CD14-positive monocyte (primary cell): ENCODE results near the gene KIAA1755. TPM values are rescaled to one million over a fixed set of nuclear protein-coding genes. Genes with fewer than 3 reads are reported as not detected.
A peak's percentile ranks its signal among the peaks of the same experiment; 100 is the strongest.

Experiments used
- DNase-seq, 3 donors: peaks; one replicate each; pipeline ENCODE4 v3.0.0-alpha.2; 2011 to 2022
- H2AFZ ChIP-seq: 2 replicates; pipeline ENCODE4 v1.6.0; 2012; ENCODE audit warnings: mild to moderate bottlenecking, low read depth, low read length, inconsistent platforms; ENCODE audit not compliant: insufficient read depth, poor library complexity, severe bottlenecking
- H3K27ac ChIP-seq, 2 donors: 1 replicate in 1 of 2; 2 replicates in 1 of 2; pipeline ENCODE4 v1.5.1; 2012 to 2013; ENCODE audit warnings: low read length in 2 of 2, control low read depth in 1 of 2, inconsistent platforms in 1 of 2, low read depth in 1 of 2, mild to moderate bottlenecking in 1 of 2
- H3K27me3 ChIP-seq, 2 donors: one replicate each; pipeline versions ENCODE4 v1.6.0 to v1.6.1; 2011 to 2013; ENCODE audit warnings: low read length in 2 of 2; ENCODE audit not compliant: control insufficient read depth in 2 of 2, insufficient read depth in 2 of 2
- H3K36me3 ChIP-seq, 2 donors: replicated peaks in 1 of 2; 1 replicate in 1 of 2; 2 replicates in 1 of 2; pipeline versions ENCODE4 v1.5.1 to v1.6.1; 2012 to 2013; ENCODE audit warnings: low read length in 2 of 2, control low read depth in 1 of 2, inconsistent platforms in 1 of 2, mild to moderate bottlenecking in 1 of 2; ENCODE audit not compliant: insufficient read depth in 2 of 2, control insufficient read depth in 1 of 2
- H3K4me1 ChIP-seq, 2 donors: 1 replicate in 1 of 2; 2 replicates in 1 of 2; pipeline versions ENCODE4 v1.5.1 to v1.6.1; 2012 to 2013; ENCODE audit warnings: low read length in 2 of 2, control low read depth in 1 of 2, inconsistent platforms in 1 of 2, mild to moderate bottlenecking in 1 of 2, moderate library complexity in 1 of 2; ENCODE audit not compliant: insufficient read depth in 2 of 2, control insufficient read depth in 1 of 2
- H3K4me2 ChIP-seq: replicated peaks from 2 replicates; pipeline ENCODE3; 2012; ENCODE audit warnings: low read length, moderate library complexity, mild to moderate bottlenecking; ENCODE audit not compliant: poor library complexity, severe bottlenecking; ENCODE audit errors: extremely low read depth
- H3K4me3 ChIP-seq, 3 experiments: fragments of 200-600 bp in 1 of 3; sonication (generic) in 1 of 3; replicated peaks in 1 of 3; 1 replicate in 2 of 3; 2 replicates in 1 of 3; pipeline ENCODE4 v1.5.1; 2011 to 2013; ENCODE audit warnings: low read length in 3 of 3, mild to moderate bottlenecking in 3 of 3, control low read depth in 2 of 3, low read depth in 2 of 3, inconsistent platforms in 1 of 3, moderate library complexity in 1 of 3
- H3K79me2 ChIP-seq: 2 replicates; pipeline ENCODE4 v1.6.0; 2012; ENCODE audit warnings: mild to moderate bottlenecking, control low read depth, inconsistent platforms, low read length, moderate library complexity; ENCODE audit not compliant: insufficient read depth
- H3K9ac ChIP-seq: 2 replicates; pipeline ENCODE4 v1.6.0; 2017; ENCODE audit warnings: low read length, mild to moderate bottlenecking; ENCODE audit not compliant: insufficient read depth, poor library complexity, severe bottlenecking
- H3K9me3 ChIP-seq, 2 donors: replicated peaks in 1 of 2; 1 replicate in 1 of 2; 2 replicates in 1 of 2; pipeline versions ENCODE4 v1.5.1 to v1.6.1; 2012 to 2013; ENCODE audit warnings: low read length in 2 of 2, control low read depth in 1 of 2; ENCODE audit not compliant: control insufficient read depth in 1 of 2, insufficient read depth in 1 of 2
- H4K20me1 ChIP-seq: 2 replicates; pipeline ENCODE4 v1.6.0; 2012; ENCODE audit warnings: mild to moderate bottlenecking, low read length, control low read depth, moderate library complexity; ENCODE audit not compliant: insufficient read depth
- H3K27ac Mint-ChIP-seq, 7 donors: one replicate each; pipeline ENCODE4 v1.8.0; 2020; ENCODE audit warnings: mild to moderate bottlenecking in 7 of 7, mixed read lengths in 7 of 7, moderate library complexity in 6 of 7, inconsistent platforms in 2 of 7
- H3K27me3 Mint-ChIP-seq, 3 donors: one replicate each; pipeline ENCODE4 v1.8.0; 2021 to 2022; ENCODE audit warnings: low read depth in 3 of 3, mild to moderate bottlenecking in 3 of 3, mixed read lengths in 3 of 3, moderate library complexity in 3 of 3, inconsistent platforms in 1 of 3
- H3K36me3 Mint-ChIP-seq, 2 donors: one replicate each; pipeline ENCODE4 v1.8.0; 2020; ENCODE audit warnings: mixed read lengths in 2 of 2, inconsistent platforms in 1 of 2, mild to moderate bottlenecking in 1 of 2
- H3K4me1 Mint-ChIP-seq: one replicate; pipeline ENCODE4 v1.8.0; 2020; ENCODE audit warnings: mild to moderate bottlenecking, mixed read lengths
- H3K4me3 Mint-ChIP-seq, 2 donors: one replicate each; pipeline ENCODE4 v1.8.0; 2020; ENCODE audit warnings: mild to moderate bottlenecking in 2 of 2, mixed read lengths in 2 of 2, moderate library complexity in 1 of 2
- H3K9me3 Mint-ChIP-seq, 7 donors: one replicate each; pipeline ENCODE4 v1.8.0; 2020 to 2022; ENCODE audit warnings: mixed read lengths in 7 of 7, mild to moderate bottlenecking in 6 of 7, moderate library complexity in 6 of 7, inconsistent platforms in 2 of 7
- WGBS: methylation state at CpG from one replicate; pipeline ENCODE4 v1.1.5; 2013; ENCODE audit warnings: missing lambda C conversion rate; ENCODE audit not compliant: insufficient coverage; 5-methylcytosine and 5-hydroxymethylcytosine counted together
- intact Hi-C, 2 donors: fragments of 100-400 bp; cut with micrococcal nuclease; formaldehyde crosslinking; loops; one replicate each; pipeline versions ENCODE4 v1.15.0 to v1.15.1; 2023
- polyA plus RNA-seq, 3 donors: library from polyadenylated mRNA; depleted of rRNA in 1 of 3; unstranded in 2 of 3; stranded (reverse) in 1 of 3; fragments of 300-500 nt in 2 of 3; fragments of >200 nt in 1 of 3; fragmentation: Illumina TruSeq in 2 of 3; gene quantifications; 1 replicate in 2 of 3; 2 replicates in 1 of 3; pipeline ENCODE4 v1.2.3, GENCODE V29; 2012 to 2021
- TF ChIP-seq, protein P1 (sequence below): fragments of 200-600 bp; IDR thresholded peaks from one replicate; pipeline ENCODE4 v1.8.0; 2022; ENCODE audit warnings: antibody characterized with exemption, mild to moderate bottlenecking

Gene KIAA1755
- polyA plus RNA-seq, 3 donors: not detected

GRCh38 chr20:38216201-38216600, 44.3 kb downstream of the KIAA1755 start:
- Histone ChIP-seq H3K79me2 (no peaks in the 10 kb centered on the region), H3K36me3 (no peaks in the 10 kb centered on the region), H2AFZ (no peak overlapping the region), H3K9me3 (no peaks in the 10 kb centered on the region), H3K4me2 (no peak overlapping the region), H3K4me1 (peaks cover 8 to 9% of the 10 kb centered on the region in 2 donors), H3K27me3 (no peaks in the 10 kb centered on the region), H3K27ac (no peak overlapping the region), H4K20me1 (no peaks in the 10 kb centered on the region), H3K4me3 (no peak overlapping the region), H3K9ac (no peak overlapping the region)
- no peaks in the 10 kb centered on the region for H3K36me3 Mint-ChIP-seq
- H3K9me3 Mint-ChIP-seq: no peaks in the 10 kb centered on the region
- TF ChIP-seq, protein P1, sequence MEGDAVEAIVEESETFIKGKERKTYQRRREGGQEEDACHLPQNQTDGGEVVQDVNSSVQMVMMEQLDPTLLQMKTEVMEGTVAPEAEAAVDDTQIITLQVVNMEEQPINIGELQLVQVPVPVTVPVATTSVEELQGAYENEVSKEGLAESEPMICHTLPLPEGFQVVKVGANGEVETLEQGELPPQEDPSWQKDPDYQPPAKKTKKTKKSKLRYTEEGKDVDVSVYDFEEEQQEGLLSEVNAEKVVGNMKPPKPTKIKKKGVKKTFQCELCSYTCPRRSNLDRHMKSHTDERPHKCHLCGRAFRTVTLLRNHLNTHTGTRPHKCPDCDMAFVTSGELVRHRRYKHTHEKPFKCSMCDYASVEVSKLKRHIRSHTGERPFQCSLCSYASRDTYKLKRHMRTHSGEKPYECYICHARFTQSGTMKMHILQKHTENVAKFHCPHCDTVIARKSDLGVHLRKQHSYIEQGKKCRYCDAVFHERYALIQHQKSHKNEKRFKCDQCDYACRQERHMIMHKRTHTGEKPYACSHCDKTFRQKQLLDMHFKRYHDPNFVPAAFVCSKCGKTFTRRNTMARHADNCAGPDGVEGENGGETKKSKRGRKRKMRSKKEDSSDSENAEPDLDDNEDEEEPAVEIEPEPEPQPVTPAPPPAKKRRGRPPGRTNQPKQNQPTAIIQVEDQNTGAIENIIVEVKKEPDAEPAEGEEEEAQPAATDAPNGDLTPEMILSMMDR: no peak
- DNase-seq: no peak
- intact Hi-C loops: no loop called here
- WGBS: 87% methylated on average over 5 of the region's 6 CpGs
- peaks cover 2 to 8% (median 4%) of the 10 kb centered on the region in 3 donors for H3K27me3 Mint-ChIP-seq
- no peak overlapping the region for H3K4me3 Mint-ChIP-seq
- H3K4me1 Mint-ChIP-seq: peaks cover 19% of the 10 kb centered on the region
- H3K27ac Mint-ChIP-seq: peak overlapping the region in 1 of 7 donors; percentile 6

DNA sequence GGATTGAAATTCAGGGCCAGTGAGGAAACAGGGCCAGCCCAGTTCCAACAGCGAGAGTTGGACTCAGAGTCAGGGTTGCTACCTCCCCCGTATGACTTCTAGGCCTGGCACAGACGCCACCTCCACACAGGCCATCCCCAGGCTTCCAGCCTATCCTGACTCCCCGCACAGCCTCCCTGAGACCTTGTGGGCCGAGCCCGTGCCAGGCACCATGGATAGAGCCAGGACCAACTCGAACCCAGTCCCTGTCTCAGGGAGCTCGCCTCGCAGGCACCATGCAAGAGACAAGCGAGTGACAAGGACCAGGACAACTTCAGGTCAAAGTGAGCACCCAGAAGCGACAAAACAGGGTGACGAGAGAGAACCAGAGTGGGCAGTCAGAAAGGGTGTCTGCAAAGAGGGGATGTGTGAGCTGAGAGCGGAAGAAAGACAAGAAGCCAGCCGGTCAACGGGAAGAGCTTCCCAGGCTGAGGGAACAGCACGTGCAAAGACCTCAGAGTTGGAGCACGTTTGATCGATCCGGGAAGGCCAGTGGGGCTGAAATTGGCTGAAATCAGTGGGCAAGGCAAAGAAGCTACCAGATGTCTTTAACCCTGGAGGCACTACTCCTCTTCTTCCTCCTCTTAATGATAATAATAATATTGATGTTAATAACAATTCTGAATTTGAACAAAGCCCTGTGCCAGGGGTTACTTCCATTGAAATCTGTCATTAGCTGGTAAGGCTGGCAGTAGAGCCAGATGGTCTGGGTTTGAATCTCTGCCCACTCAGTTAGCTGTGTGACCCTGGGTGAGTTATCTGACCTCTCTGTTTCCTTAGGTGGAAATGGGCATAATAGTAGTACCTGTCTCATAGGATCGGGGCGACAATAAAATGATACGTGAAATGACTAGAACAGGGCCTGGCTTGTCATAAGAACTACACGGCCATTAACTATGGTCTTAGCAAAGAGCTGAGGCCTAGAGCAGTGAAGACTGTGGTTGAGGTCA, 45.0 kb downstream of the KIAA1755 start:
- no peak overlapping the region for H3K4me3 Mint-ChIP-seq
- H3K36me3 ChIP-seq: no peaks in the 10 kb centered on the region
- H3K79me2 ChIP-seq: no peaks in the 10 kb centered on the region
- H4K20me1 ChIP-seq: no peaks in the 10 kb centered on the region
- H3K4me1 Mint-ChIP-seq: peaks cover 20% of the 10 kb centered on the region
- DNase-seq: no peak
- WGBS: 94% methylated on average over 20 of the region's 23 CpGs
- H3K4me1 ChIP-seq: peaks cover 10 to 11% of the 10 kb centered on the region in 2 donors
- no peak overlapping the region for H3K27ac ChIP-seq
- H3K36me3 Mint-ChIP-seq: no peaks in the 10 kb centered on the region
- no peak overlapping the region for H3K4me2 ChIP-seq
- intact Hi-C loops: no loop called here
- H3K9me3 Mint-ChIP-seq: no peaks in the 10 kb centered on the region
- H3K27me3 ChIP-seq: no peaks in the 10 kb centered on the region
- H3K27ac Mint-ChIP-seq: no peak overlapping the region
- no peak overlapping the region for H3K4me3 ChIP-seq
- peaks cover 3 to 8% (median 4%) of the 10 kb centered on the region in 3 donors for H3K27me3 Mint-ChIP-seq
- H2AFZ ChIP-seq: no peak overlapping the region
- no peak overlapping the region for H3K9ac ChIP-seq
- no peaks in the 10 kb centered on the region for H3K9me3 ChIP-seq
- TF ChIP-seq, protein P1: no peak
